GM19240 (cell line): ENCODE measurements around the gene NUDCD2.

Experiments
- DNase-seq: peaks from one replicate; pipeline ENCODE4 v3.0.0; 2011; ENCODE audit warnings: low spot score; ENCODE audit not compliant: insufficient read length

Gene NUDCD2, protein sequence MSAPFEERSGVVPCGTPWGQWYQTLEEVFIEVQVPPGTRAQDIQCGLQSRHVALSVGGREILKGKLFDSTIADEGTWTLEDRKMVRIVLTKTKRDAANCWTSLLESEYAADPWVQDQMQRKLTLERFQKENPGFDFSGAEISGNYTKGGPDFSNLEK

GRCh38 chr5:163459819-163460561 lies at the start of gene NUDCD2:
Gene NUDCD2 (minus strand): TSS chr5:163460102. CDS start chr5:163460050, 52 bp downstream.
- peak; percentile 30 for DNase-seq

GRCh38 chr5:163509291-163509951 lies 49.5 kb upstream of the NUDCD2 start:
- no peak for DNase-seq

GRCh38 chr5:163508753-163509152 lies 48.9 kb upstream of the NUDCD2 start:
- DNase-seq = no peak

DNA sequence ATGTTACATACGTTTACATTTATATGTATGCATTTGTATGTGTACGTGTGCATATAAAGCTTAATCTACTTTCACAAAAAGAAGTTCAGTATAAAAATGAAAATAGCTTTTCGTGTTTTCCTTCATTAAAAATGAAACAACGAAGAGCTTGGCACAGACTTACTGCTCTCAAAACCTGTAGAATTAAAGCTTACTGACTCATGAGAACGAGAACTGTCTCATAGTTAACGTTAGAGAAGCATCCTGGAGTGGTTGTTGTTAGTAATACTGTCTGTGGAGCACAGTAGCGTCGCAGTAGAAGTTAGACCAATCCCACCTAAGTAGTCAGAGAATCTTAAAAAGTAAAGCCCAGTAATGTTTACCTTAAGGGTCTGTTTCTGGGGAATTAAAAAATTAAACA lies 46.8 kb upstream of the NUDCD2 start:
- DNase-seq = no peak

DNA sequence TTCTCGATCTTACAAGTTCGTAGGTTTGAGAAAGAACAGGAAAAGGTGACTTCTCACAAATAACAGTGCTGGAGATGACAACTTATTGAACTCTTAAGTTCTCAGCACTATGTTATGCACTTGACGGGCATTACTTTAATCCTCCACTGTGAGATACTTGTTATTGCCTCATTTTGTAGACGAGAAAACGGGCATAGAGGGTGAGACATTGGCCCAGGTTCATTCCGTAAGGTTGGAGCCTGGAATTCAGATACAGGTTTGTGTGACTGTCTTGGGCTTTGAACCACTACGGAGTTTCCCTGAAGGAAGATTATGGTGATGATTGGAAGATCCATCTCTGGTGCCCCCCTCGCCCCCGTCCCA lies 46.2 kb upstream of the NUDCD2 start:
- no peak for DNase-seq

GRCh38 chr5:163505368-163506094 lies 45.6 kb upstream of the NUDCD2 start, which contains the start of gene MAT2B:
Gene MAT2B (plus strand): TSS chr5:163505619. CDS start chr5:163505687, 68 bp downstream.
- peak; percentile 67 for DNase-seq

- no peak for DNase-seq
These were observed 45.1 kb upstream of the NUDCD2 start for GRCh38 chr5:163505049-163505367.

- DNase-seq = no peak
These were observed 44.4 kb upstream of the NUDCD2 start for GRCh38 chr5:163504079-163504931.

GRCh38 chr5:163503106-163504078 lies 43.5 kb upstream of the NUDCD2 start:
- DNase-seq = no peak

DNA sequence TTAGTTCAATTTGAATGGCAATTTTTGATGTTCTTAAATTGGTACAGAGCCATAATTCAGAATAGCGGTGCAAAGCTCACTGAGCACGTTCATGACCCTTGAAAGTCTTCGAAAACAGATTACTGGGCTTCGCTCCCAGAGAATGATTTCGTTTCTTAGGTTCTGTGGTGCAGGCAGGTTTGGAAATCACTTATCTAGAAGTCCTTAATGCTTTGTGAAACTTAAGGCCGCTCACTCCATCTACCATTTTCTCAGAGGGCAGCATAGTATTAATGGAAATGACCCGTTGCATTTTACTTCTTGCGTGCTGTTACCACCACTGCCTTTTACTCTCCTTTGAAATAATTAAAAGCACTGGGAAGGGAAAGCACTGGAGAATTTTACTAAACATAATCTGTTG lies 42.6 kb upstream of the NUDCD2 start:
- DNase-seq = no peak

DNA sequence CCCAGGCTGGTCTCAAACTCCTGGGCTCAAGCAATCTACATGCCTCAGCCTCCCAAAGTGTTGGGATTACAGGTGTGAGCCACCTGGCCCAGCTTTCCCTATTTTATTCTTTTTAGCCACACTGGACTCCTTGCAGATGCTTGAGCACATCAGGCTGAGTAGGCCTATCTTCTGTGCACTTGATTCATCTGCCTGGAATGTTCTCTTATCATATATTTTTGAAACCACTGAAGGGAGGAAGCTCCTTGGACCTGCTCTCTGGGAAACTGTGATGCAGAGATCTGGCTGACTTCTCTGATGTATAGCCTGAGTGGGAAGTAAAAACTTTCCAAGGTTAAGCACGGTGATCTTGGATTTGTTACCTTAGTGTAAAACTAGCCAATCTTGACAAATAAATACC lies 39.0 kb upstream of the NUDCD2 start:
- DNase-seq = no peak

GRCh38 chr5:163497315-163497714 lies 37.4 kb upstream of the NUDCD2 start:
- DNase-seq = no peak

DNA sequence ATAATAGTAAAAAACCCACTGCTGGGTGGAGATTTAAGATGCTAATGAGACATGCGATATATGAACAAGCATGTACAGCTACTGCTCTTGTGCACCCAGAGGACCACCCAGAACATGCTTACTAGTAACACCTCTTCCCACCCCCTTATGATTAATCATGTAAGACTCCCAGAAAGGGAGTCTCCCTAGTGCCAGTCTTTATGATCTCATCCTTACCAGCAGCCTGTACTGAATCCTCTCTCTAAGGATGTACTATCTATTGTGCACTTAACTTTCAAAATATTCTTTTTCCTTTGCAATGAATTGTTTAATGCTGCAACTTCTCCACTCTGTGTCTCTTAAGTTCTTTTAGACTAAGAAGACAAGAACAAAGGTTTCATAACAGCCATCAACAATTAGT lies 36.4 kb upstream of the NUDCD2 start:
- DNase-seq = no peak

DNA sequence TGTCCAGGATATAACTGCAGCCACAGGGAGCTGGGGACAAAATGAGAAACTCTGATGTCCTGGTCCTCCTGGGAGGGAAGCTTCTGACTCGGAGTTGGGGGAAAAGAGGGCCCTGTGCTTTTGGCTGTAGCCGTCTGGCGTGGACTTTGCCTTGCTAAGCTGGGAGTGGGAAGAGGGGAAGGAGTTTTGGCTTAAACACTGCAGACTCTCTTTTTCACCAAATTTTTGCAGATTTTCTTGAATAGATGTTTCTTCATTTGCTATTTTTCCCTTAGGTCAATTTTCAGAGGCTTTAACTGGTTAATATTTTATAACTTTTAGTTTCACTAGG lies 29.8 kb upstream of the NUDCD2 start:
- no peak for DNase-seq

- DNase-seq = no peak
These were observed 29.3 kb upstream of the NUDCD2 start for GRCh38 chr5:163489055-163489744.

DNA sequence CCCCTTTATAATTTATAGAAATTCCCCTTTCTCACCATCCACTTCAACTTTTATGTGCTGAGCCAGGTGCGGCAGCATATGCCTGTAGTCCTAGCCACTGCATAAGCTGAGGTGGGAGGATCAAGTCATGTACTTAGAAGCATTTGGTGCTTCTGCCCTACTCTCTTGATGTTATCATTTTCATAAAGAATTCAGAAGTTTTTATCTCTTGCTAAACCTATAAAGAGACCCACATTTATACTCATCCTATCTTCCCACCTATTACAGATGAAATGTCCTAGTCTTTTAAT lies 19.0 kb upstream of the NUDCD2 start:
- DNase-seq = no peak

DNA sequence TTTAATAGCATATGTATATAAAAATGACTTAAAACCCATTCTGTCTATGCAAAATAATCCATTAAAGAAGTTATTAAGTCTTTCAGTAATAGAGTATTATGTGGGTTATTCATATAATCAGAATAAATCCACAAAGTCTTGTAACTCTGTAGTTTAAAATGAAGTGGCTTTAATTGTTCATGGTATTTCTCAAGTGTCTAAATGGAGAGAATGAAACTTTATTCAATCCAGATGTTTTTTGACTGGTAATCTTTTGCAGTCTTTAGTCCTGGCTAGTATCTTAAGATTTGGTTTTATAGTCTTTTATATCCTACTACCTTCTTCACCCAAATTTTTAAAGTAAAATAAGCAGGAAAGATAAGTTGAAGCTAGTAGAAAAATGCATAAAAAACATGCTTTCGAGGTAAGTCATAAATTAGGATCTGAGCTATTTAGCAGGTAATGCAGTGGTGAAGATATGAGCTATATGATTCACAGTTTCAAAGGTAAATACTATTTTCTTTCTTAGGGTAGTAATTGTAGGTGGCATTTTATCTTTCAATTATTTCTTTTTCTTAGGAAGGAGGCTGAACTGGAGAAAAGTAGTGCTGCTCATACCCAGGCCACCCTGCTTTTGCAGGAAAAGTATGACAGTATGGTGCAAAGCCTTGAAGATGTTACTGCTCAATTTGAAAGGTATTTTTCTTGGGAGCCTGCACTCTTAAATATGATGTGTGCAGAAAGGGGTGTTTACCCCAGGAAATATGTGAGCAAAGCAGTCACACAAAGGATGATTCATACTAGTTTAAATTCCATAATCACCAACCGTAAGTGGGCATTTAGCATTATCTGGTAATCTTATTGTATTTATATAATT lies 18.5 kb upstream of the NUDCD2 start:
- no peak for DNase-seq

- DNase-seq = no peak
These were observed 15.5 kb upstream of the NUDCD2 start for GRCh38 chr5:163475411-163475810.
